Large intestine (tissue), 12 donors: ENCODE measurements around the gene SPECC1. TPM values are rescaled to one million over a fixed set of nuclear protein-coding genes. Genes with fewer than 3 reads are reported as not detected.
"Not testable (repeated sequence)": the region's sequence is repeated elsewhere in the genome, so short reads cannot be mapped to it uniquely, and the experiment has no call there.

ENCODE experiments used
- DNase-seq, 2 donors: peaks; one replicate each; pipeline versions ENCODE4 v3.0.0 to v3.0.0-alpha.2; 2013
- H3K27ac ChIP-seq: one replicate; pipeline ENCODE4 v1.5.1; 2013; ENCODE audit warnings: low read length
- H3K27me3 ChIP-seq: 2 replicates; pipeline ENCODE4 v1.6.1; 2013; ENCODE audit warnings: low read length; ENCODE audit not compliant: control insufficient read depth, insufficient read depth
- H3K36me3 ChIP-seq: 2 replicates; pipeline ENCODE4 v1.6.1; 2013; ENCODE audit warnings: low read length; ENCODE audit not compliant: control insufficient read depth, insufficient read depth
- H3K4me1 ChIP-seq: one replicate; pipeline ENCODE4 v1.6.1; 2013; ENCODE audit warnings: low read length; ENCODE audit not compliant: control insufficient read depth, insufficient read depth
- H3K4me3 ChIP-seq: one replicate; pipeline ENCODE4 v1.5.1; 2013; ENCODE audit warnings: low read length
- H3K9me3 ChIP-seq: one replicate; pipeline ENCODE4 v1.6.1; 2013; ENCODE audit warnings: mild to moderate bottlenecking, low read depth, low read length, moderate library complexity; ENCODE audit not compliant: control insufficient read depth
- WGBS: methylation state at CpG from one replicate; pipeline ENCODE4 v1.1.5; 2013; ENCODE audit warnings: low lambda C conversion rate; ENCODE audit not compliant: insufficient coverage; 5-methylcytosine and 5-hydroxymethylcytosine counted together
- long read RNA-seq, 11 donors: transcript quantifications; one replicate each; lab custom pipeline, GENCODE V29; 2026
- polyA plus RNA-seq: library from polyadenylated mRNA; unstranded; fragments of 120-200 nt; gene quantifications from one replicate; pipeline ENCODE4 v1.2.1, GENCODE V29; 2013

SPECC1 gene, protein sequence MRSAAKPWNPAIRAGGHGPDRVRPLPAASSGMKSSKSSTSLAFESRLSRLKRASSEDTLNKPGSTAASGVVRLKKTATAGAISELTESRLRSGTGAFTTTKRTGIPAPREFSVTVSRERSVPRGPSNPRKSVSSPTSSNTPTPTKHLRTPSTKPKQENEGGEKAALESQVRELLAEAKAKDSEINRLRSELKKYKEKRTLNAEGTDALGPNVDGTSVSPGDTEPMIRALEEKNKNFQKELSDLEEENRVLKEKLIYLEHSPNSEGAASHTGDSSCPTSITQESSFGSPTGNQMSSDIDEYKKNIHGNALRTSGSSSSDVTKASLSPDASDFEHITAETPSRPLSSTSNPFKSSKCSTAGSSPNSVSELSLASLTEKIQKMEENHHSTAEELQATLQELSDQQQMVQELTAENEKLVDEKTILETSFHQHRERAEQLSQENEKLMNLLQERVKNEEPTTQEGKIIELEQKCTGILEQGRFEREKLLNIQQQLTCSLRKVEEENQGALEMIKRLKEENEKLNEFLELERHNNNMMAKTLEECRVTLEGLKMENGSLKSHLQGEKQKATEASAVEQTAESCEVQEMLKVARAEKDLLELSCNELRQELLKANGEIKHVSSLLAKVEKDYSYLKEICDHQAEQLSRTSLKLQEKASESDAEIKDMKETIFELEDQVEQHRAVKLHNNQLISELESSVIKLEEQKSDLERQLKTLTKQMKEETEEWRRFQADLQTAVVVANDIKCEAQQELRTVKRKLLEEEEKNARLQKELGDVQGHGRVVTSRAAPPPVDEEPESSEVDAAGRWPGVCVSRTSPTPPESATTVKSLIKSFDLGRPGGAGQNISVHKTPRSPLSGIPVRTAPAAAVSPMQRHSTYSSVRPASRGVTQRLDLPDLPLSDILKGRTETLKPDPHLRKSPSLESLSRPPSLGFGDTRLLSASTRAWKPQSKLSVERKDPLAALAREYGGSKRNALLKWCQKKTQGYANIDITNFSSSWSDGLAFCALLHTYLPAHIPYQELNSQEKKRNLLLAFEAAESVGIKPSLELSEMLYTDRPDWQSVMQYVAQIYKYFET
- 29.3 TPM for polyA plus RNA-seq
- long read RNA-seq, donor 1, full-length matches to known transcripts: 1 of 1 reads
- long read RNA-seq, donor 1, partial matches to known transcripts: 0 of 1 reads
- long read RNA-seq, donor 1, other reads (novel, unspliced or antisense): 0 of 1 reads
- long read RNA-seq, donor 2, full-length matches to known transcripts: 2 of 36 reads
- long read RNA-seq, donor 2, partial matches to known transcripts: 34 of 36 reads
- long read RNA-seq, donor 2, other reads (novel, unspliced or antisense): 0 of 36 reads
- long read RNA-seq, donor 3: 0 reads
- long read RNA-seq, donor 4: 0 reads
- long read RNA-seq, donor 5: 0 reads
- long read RNA-seq, donor 6, full-length matches to known transcripts: 3 of 17 reads
- long read RNA-seq, donor 6, partial matches to known transcripts: 14 of 17 reads
- long read RNA-seq, donor 6, other reads (novel, unspliced or antisense): 0 of 17 reads
- long read RNA-seq, donor 7, partial matches to known transcripts: 0 of 1 reads
- long read RNA-seq, donor 7, other reads (novel, unspliced or antisense): 0 of 1 reads
- long read RNA-seq, donor 8, partial matches to known transcripts: 5 of 7 reads
- long read RNA-seq, donor 8, other reads (novel, unspliced or antisense): 0 of 7 reads
- long read RNA-seq, donor 9, partial matches to known transcripts: 5 of 7 reads
- long read RNA-seq, donor 9, other reads (novel, unspliced or antisense): 0 of 7 reads
- long read RNA-seq, donor 10, partial matches to known transcripts: 0 of 3 reads
- long read RNA-seq, donor 10, other reads (novel, unspliced or antisense): 0 of 3 reads
- long read RNA-seq, donor 11, partial matches to known transcripts: 0 of 1 reads
- long read RNA-seq, donor 11, other reads (novel, unspliced or antisense): 0 of 1 reads

DNA sequence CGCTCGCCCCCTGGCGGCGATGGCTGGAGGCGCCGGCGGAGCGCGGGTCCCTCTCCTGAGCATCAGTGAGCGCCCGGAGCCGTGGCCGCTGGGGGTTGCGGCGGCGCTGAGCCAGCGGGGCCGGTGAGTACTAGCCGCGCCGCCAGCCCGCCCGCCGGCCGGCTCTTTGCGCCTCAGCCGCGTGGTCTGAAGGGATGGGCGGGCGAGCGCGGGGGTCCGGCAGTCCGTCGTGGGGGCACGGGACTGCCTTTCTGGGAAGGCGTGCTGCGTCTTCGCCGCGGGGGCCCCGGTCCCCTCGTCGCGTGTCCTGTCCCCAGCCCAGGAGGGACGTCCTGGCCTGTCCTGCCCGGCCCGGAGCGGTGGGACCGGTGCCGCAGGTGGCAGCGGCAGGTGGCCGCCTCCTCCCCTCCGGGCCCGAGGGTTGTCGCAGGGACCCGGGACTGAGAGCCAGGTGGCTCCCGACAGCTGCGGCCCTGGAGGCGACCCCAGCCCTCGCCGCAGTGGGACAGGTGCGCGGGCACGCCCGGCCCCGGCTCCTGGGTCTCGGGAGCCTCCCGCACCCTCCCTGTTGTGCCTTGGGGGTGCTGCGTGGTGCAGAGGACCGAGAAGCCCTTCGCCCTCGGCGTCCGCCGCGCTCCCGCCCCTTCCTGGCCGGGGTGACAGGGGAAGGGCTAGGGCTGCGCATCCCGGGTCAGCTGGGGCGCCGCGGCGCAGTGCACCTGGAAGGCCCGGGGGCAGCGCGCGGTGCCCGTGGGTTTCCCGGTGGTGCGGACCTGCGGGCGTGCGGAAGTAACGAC is at the start of gene SPECC1:
SPECC1 (plus strand) TSS at position 58 of the 797 bp plus-strand sequence. CDS start 87,293 bp downstream, outside the sequence.
- WGBS: no CpG with 5 or more reads among the region's 96 CpGs
- Histone ChIP-seq H3K9me3 (no peaks in the 10 kb centered on the region), H3K4me3 (peak within 1 kb of the TSS; percentile 58), H3K36me3 (no peaks in the 10 kb centered on the region), H3K27me3 (peaks cover 49% of the 10 kb centered on the region), H3K4me1 (no peaks in the 10 kb centered on the region), H3K27ac (no peak within 1 kb of the TSS)
- DNase-seq: peak; percentile 34 to 59

DNA sequence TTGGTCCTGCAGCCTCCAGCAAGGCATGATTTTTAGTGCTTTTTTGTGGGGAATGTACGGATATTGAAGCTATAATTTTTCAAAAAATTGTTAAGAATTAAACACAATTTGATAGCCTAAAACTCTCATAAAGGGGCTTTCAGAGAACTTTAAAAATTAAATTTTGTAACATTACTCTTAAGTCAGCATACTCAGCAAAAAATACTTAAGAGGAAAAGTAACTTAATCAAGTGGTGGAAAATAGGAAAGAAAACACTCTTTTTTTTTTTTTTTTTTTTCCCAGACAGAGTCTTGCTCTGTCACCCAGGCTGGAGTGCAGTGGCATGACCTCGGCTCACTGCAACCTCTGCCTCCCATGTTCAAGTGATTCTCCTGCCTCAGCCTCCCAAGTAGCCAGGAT is 46.2 kb upstream of the SPECC1 start:
- not testable (repeated sequence) for H3K27me3 ChIP-seq, DNase-seq, H3K9me3 ChIP-seq, H3K4me1 ChIP-seq, H3K4me3 ChIP-seq, H3K27ac ChIP-seq
- peaks cover 40% of the 10 kb centered on the region for H3K36me3 ChIP-seq
- no CpG with 5 or more reads among the region's 2 CpGs for WGBS

DNA sequence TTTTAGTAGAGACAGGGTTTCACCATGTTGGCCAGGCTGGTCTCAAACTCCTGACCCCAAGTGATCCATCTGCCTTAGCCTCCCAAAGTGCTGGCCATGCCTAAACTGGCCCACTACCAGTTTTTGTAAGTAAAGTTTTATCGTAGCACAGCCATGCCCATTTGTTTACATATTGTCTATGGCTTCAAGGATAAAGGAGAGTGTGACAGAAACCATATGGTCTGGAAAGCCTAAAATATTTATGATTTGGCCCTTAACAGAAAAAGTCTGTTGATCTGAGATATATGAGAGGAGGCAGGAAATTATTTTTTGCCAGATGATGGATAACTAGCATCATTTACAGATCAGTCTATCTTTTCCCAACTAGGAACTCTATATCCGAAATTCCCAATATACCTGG is 36.0 kb upstream of the SPECC1 start:
- WGBS: 86% methylated on average over 1 of the region's 2 CpGs
- no peak for DNase-seq

DNA sequence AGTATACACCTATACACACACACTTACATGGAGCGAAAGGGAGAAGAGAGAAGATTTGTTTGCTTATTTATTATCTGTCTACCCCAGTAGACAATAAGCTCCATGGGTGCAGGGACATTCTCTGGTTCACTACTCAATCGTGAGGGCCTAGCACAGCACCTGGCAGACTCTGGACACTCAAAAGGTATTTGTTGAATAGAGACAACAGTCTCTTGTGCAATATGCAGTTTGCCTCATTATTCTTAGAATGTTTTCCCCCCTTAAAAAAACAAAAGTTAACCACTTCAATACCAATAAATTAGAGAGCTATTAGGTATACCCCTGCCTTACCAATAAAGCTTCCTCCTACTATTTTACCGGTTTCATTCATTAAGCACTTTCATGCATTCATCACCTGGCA is 33.6 kb upstream of the SPECC1 start:
- no peak overlapping the region for H3K27ac ChIP-seq
- H3K4me3 ChIP-seq: no peak overlapping the region
- WGBS: 80% methylated on average over 1 of the region's 3 CpGs
- no peak for DNase-seq
- no peaks in the 10 kb centered on the region for H3K9me3 ChIP-seq
- peaks cover 7% of the 10 kb centered on the region for H3K4me1 ChIP-seq
- H3K36me3 ChIP-seq: peaks cover 6% of the 10 kb centered on the region
- H3K27me3 ChIP-seq: peaks cover 8% of the 10 kb centered on the region

More for the DNA sequence above, 36.0 kb upstream of the SPECC1 start:
- Histone ChIP-seq H3K4me1 (peaks cover 4% of the 10 kb centered on the region), H3K4me3 (no peak overlapping the region), H3K9me3 (no peaks in the 10 kb centered on the region), H3K27ac (no peak overlapping the region), H3K27me3 (no peaks in the 10 kb centered on the region), H3K36me3 (peaks cover 22% of the 10 kb centered on the region)

DNA sequence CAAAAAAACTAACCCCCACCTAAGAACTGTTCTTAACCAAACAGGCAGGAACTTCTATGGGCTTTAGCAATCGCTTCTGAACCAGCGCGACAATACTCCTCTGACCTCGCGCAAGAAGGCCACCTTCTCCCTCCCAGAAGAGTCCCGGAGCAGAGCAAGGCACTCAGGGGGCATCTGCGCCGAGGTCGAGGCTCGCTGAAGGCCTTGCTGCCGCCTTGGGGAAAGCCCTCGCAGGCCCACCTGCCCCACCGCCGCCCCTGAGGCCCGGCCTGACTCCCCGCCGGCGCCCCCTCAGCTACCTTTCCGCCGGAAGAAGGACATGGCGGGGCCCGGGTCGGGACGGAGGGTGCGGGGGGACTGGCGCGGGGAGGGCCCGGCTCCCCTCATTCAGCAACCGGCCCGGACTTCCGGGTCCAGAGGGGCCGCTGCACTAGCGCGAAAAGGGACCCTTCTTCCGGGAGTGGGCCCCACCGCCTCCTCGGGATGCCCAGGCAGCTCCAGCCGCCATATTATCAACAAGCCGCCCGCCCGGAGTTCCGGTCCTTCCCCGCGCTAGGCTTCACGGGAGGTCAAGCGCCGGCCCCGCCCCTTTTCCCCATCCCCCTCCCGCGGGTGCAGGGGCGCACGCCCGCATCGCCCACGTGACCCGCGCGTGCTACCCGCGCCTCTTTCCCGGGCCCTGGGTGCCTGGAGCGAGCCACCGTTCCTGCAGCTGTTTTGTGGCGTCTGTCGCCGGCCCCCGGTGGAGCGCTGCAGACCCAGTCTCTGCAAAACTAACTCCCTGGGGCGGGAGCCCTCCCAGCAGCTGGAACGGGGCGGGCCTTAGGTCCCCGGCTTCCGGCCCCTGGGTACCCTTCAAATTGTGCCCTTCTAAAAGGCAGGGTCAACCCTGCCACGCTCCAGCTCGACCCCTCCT is 31.6 kb upstream of the SPECC1 start, which contains the start of gene AKAP10:
AKAP10 (minus strand) TSS at position 536 of the 916 bp plus-strand sequence; CDS start at position 387, 149 bp downstream.
- H3K27ac ChIP-seq: peak within 1 kb of the TSS; percentile 64
- H3K36me3 ChIP-seq: peaks cover 4% of the 10 kb centered on the region
- DNase-seq: peak; percentile 80 to 93
- H3K4me3 ChIP-seq: peak within 1 kb of the TSS; percentile 73
- H3K9me3 ChIP-seq: no peaks in the 10 kb centered on the region
- H3K27me3 ChIP-seq: peaks cover 11% of the 10 kb centered on the region
- no CpG with 5 or more reads among the region's 75 CpGs for WGBS
- peaks cover 7% of the 10 kb centered on the region for H3K4me1 ChIP-seq

DNA sequence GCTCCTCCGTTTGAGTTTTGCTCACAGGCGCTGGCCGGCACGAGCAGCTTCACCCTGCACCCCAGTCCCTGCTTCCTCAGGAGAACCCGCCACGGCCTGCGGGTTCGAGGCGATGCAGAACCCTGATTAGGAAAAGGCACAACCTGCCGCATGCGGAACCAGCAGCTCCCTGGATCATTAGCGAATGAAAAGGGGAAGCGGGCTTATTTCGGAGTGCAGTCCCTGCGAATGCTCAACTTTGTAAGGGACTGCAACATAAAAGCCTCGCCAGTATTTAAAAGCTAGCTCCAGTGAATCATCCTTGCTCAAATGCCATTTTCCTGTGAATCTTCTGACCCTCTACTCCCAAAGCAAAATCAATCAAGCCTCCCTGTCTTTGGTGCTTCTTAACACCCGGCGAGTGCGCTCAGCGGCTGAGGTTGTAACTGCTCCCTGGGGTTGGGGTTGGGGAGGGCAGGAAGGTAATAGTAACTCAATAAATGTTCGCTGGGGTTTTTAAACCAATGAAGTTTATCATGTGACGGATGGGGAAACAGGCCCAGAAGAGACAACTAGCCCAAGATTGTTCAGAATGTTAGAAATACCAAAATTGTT is 30.9 kb upstream of the SPECC1 start:
- Histone ChIP-seq H3K9me3 (no peaks in the 10 kb centered on the region), H3K4me3 (peak overlapping the region; percentile 73), H3K27ac (peak overlapping the region; percentile 47), H3K36me3 (peaks cover 4% of the 10 kb centered on the region), H3K4me1 (peaks cover 7% of the 10 kb centered on the region), H3K27me3 (peaks cover 11% of the 10 kb centered on the region)
- WGBS: 67% methylated on average over 1 of the region's 22 CpGs
- DNase-seq: no peak

DNA sequence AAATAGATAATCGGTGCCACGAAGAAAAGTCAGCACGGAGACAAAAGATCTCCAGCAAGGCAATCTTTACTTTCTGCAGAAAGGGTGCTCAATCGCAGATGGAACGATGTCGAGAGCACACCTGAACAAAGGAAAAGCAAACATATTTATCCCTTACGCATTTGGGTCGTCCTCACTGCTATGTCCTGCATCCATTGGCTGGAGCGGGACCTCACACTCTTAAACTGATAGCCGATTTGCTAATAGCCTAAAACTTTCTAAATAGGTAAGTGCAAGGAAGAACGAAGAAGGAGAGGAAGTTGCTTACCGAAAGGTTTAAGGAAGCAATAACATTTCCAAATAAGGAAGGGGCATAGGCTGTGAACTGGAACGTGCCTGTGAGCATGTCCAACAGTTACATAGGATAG is 30.4 kb upstream of the SPECC1 start:
- H3K27ac ChIP-seq: no peak overlapping the region
- H3K36me3 ChIP-seq: peaks cover 2% of the 10 kb centered on the region
- DNase-seq: no peak
- no peak overlapping the region for H3K4me3 ChIP-seq
- H3K4me1 ChIP-seq: peaks cover 7% of the 10 kb centered on the region
- H3K27me3 ChIP-seq: peaks cover 11% of the 10 kb centered on the region
- no peaks in the 10 kb centered on the region for H3K9me3 ChIP-seq
- 96% methylated on average over 5 of the region's 13 CpGs for WGBS
